ENCODE measurements around the gene ATP9A. TPM values are rescaled to one million over a fixed set of nuclear protein-coding genes. Genes with fewer than 3 reads are reported as not detected.

ATP9A gene
- total and polyA plus RNA-seq, 4 donors, result 2.4 to 16.7 (median 9.9) TPM

DNA sequence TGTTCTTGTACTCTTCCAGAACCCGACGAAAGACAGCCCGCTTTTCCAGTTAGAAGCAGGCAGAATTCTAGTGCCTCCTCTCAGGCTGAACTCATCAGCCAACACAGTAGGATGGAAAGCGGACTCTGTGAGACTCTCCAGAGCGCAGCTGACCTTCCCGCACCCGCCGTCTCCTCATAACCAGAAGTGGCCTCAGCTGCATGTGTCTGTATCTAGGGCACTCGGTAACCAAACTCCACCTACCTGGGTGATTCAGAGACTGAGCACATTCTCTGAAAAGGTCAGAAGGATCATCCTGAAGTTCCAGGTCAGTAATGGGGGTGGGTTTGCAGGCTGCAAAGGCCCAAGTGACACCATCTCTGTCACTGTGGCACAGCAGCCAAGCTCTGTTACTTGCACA is 158.9 kb downstream of the ATP9A start:
- H3K36me3 ChIP-seq (ENCODE audit: control insufficient read depth in 4 of 4, insufficient read depth in 3 of 4, low read depth in 1 of 4, low read length in 3 of 4), result peaks cover 0 to 25% (median 13%) of the 10 kb centered on the region in 4 donors
- TF ChIP-seq RAD21 (IDR thresholded peaks at IDR 0.05) (no peak), JUND (IDR thresholded peaks at IDR 0.05) (no peak), SP1 (IDR thresholded peaks at IDR 0.05) (no peak), NR2F2 (IDR thresholded peaks at IDR 0.05) (no peak), HNF4G (IDR thresholded peaks at IDR 0.05) (no peak), EGR1 (IDR thresholded peaks at IDR 0.05; ENCODE audit: low read depth in 2 of 2) (no peak), FOXA1 (IDR thresholded peaks at IDR 0.05) (no peak), GABPA (IDR thresholded peaks at IDR 0.05 in 1 of 2, conservative IDR thresholded peaks at IDR 0.05 in 1 of 2) (no peak), TAF1 (conservative IDR thresholded peaks at IDR 0.05) (no peak), RXRA (IDR thresholded peaks at IDR 0.05) (no peak), FOXA2 (IDR thresholded peaks at IDR 0.05) (no peak), HNF4A (conservative IDR thresholded peaks at IDR 0.05) (no peak), YY1 (IDR thresholded peaks at IDR 0.05) (no peak)
- TF ChIP-seq, protein P1, sequence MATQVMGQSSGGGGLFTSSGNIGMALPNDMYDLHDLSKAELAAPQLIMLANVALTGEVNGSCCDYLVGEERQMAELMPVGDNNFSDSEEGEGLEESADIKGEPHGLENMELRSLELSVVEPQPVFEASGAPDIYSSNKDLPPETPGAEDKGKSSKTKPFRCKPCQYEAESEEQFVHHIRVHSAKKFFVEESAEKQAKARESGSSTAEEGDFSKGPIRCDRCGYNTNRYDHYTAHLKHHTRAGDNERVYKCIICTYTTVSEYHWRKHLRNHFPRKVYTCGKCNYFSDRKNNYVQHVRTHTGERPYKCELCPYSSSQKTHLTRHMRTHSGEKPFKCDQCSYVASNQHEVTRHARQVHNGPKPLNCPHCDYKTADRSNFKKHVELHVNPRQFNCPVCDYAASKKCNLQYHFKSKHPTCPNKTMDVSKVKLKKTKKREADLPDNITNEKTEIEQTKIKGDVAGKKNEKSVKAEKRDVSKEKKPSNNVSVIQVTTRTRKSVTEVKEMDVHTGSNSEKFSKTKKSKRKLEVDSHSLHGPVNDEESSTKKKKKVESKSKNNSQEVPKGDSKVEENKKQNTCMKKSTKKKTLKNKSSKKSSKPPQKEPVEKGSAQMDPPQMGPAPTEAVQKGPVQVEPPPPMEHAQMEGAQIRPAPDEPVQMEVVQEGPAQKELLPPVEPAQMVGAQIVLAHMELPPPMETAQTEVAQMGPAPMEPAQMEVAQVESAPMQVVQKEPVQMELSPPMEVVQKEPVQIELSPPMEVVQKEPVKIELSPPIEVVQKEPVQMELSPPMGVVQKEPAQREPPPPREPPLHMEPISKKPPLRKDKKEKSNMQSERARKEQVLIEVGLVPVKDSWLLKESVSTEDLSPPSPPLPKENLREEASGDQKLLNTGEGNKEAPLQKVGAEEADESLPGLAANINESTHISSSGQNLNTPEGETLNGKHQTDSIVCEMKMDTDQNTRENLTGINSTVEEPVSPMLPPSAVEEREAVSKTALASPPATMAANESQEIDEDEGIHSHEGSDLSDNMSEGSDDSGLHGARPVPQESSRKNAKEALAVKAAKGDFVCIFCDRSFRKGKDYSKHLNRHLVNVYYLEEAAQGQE (IDR thresholded peaks at IDR 0.05), result no peak
- TF ChIP-seq, protein P2, sequence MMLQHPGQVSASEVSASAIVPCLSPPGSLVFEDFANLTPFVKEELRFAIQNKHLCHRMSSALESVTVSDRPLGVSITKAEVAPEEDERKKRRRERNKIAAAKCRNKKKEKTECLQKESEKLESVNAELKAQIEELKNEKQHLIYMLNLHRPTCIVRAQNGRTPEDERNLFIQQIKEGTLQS (IDR thresholded peaks at IDR 0.05), result no peak
- TF ChIP-seq, protein P3, sequence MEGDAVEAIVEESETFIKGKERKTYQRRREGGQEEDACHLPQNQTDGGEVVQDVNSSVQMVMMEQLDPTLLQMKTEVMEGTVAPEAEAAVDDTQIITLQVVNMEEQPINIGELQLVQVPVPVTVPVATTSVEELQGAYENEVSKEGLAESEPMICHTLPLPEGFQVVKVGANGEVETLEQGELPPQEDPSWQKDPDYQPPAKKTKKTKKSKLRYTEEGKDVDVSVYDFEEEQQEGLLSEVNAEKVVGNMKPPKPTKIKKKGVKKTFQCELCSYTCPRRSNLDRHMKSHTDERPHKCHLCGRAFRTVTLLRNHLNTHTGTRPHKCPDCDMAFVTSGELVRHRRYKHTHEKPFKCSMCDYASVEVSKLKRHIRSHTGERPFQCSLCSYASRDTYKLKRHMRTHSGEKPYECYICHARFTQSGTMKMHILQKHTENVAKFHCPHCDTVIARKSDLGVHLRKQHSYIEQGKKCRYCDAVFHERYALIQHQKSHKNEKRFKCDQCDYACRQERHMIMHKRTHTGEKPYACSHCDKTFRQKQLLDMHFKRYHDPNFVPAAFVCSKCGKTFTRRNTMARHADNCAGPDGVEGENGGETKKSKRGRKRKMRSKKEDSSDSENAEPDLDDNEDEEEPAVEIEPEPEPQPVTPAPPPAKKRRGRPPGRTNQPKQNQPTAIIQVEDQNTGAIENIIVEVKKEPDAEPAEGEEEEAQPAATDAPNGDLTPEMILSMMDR (IDR thresholded peaks at IDR 0.05; ENCODE audit: low read depth, low read length, missing input control), result no peak
- TF ChIP-seq, protein P4, sequence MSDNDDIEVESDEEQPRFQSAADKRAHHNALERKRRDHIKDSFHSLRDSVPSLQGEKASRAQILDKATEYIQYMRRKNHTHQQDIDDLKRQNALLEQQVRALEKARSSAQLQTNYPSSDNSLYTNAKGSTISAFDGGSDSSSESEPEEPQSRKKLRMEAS (IDR thresholded peaks at IDR 0.05), result no peak
- WGBS, result 98% methylated on average over 9 of the region's 9 CpGs

DNA sequence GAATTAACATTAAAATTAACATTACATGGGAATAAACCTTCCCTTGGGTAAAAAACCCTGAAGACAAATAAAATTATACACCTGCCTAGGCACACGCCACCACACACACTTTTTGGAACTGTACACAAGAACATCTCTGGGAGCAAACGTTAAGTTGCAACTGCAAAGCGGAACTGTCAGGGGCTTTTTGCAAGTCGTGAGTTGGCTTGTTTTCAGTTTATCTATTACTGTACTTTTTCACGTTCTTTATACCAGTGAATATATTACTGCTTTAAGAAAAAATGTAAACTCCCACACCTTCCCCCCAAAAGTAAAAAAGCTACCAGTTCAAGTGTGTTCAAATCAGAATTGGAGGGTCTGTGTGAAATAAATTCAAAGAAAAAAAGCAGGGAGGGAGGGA is 160.1 kb downstream of the ATP9A start:
- peaks cover 0 to 23% (median 13%) of the 10 kb centered on the region in 4 donors for H3K36me3 ChIP-seq (ENCODE audit: control insufficient read depth in 4 of 4, insufficient read depth in 3 of 4, low read depth in 1 of 4, low read length in 3 of 4)
- no peaks in the 10 kb centered on the region for H3K9me3 ChIP-seq (ENCODE audit: control insufficient read depth in 4 of 4, low read length in 3 of 4)
- H3K9ac ChIP-seq (ENCODE audit: low read depth in 1 of 2, low read length in 2 of 2), result no peak overlapping the region
- 87% methylated on average over 5 of the region's 5 CpGs for WGBS
- H3K4me3 ChIP-seq (ENCODE audit: low read depth in 1 of 3, low read length in 3 of 3), result no peak overlapping the region
- H3K27me3 ChIP-seq (ENCODE audit: control insufficient read depth in 4 of 4, insufficient read depth in 4 of 4, low read length in 3 of 4), result no peaks in the 10 kb centered on the region
- no peak for TF ChIP-seq HNF4A (conservative IDR thresholded peaks at IDR 0.05)
- TF ChIP-seq RAD21 (IDR thresholded peaks at IDR 0.05), result no peak
- no peak for TF ChIP-seq GABPA (IDR thresholded peaks at IDR 0.05 in 1 of 2, conservative IDR thresholded peaks at IDR 0.05 in 1 of 2)
- no peak for TF ChIP-seq FOXA2 (IDR thresholded peaks at IDR 0.05)
- TF ChIP-seq, protein P3 (IDR thresholded peaks at IDR 0.05; ENCODE audit: low read depth, low read length, missing input control), result no peak
- no peak for TF ChIP-seq TAF1 (conservative IDR thresholded peaks at IDR 0.05)
- TF ChIP-seq, protein P4 (IDR thresholded peaks at IDR 0.05), result no peak
- no peak for TF ChIP-seq HNF4G (IDR thresholded peaks at IDR 0.05)
- TF ChIP-seq EGR1 (IDR thresholded peaks at IDR 0.05; ENCODE audit: low read depth in 2 of 2), result no peak
- TF ChIP-seq JUND (IDR thresholded peaks at IDR 0.05), result no peak
- no peak overlapping the region for H3K27ac ChIP-seq (ENCODE audit: low read depth in 1 of 2, low read length in 2 of 2)
- H3K4me1 ChIP-seq (ENCODE audit: control insufficient read depth in 4 of 4, insufficient read depth in 4 of 4, low read length in 3 of 4), result no peaks in the 10 kb centered on the region
- no peak for DNase-seq (ENCODE audit: low spot score)

More for the DNA sequence above, 158.9 kb downstream of the ATP9A start:
- no peaks in the 10 kb centered on the region for H3K9me3 ChIP-seq (ENCODE audit: control insufficient read depth in 4 of 4, low read length in 3 of 4)
- DNase-seq (ENCODE audit: low spot score), result no peak
- H3K4me1 ChIP-seq (ENCODE audit: control insufficient read depth in 4 of 4, insufficient read depth in 4 of 4, low read length in 3 of 4), result no peaks in the 10 kb centered on the region
- H3K27me3 ChIP-seq (ENCODE audit: control insufficient read depth in 4 of 4, insufficient read depth in 4 of 4, low read length in 3 of 4), result no peaks in the 10 kb centered on the region
- no peak overlapping the region for H3K27ac ChIP-seq (ENCODE audit: low read depth in 1 of 2, low read length in 2 of 2)
- no peak overlapping the region for H3K9ac ChIP-seq (ENCODE audit: low read depth in 1 of 2, low read length in 2 of 2)
- H3K4me3 ChIP-seq (ENCODE audit: low read depth in 1 of 3, low read length in 3 of 3), result no peak overlapping the region

Data from liver (tissue), 9 donors.